ENCODE measurements around the gene KRT34. TPM values are rescaled to one million over a fixed set of nuclear protein-coding genes. Genes with fewer than 3 reads are reported as not detected.
"Not testable (repeated sequence)": the region's sequence is repeated elsewhere in the genome, so short reads cannot be mapped to it uniquely, and the experiment has no call there.

The KRT34 gene
- total and polyA plus RNA-seq, 8 donors, result not detected

DNA sequence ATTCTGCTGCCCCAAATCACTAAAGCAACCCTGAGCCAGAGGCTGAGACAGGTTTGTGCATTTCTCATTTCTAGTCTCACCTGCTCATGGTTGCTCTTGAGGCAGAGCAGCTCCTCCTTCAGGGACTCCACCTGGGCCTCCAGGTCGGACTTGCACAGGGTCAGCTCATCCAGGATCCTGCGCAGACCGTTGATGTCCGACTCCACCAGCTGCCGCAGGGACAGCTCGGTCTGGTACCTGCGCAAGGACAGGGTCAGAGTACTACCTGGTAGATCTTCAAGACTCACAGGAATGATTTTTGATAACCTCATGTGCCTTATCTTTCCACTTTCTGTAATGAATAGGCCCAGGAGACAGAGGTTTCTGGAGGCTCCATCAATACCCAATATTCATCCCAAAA lies 14.2 kb upstream of the KRT34 start:
- no peaks in the 10 kb centered on the region for H3K27me3 ChIP-seq
- no peaks in the 10 kb centered on the region for H3K9me3 ChIP-seq
- no peak overlapping the region for H3K4me3 ChIP-seq
- ATAC-seq, result no peak
- intact Hi-C loops (cut with DNase I), result no loop called here
- 79 to 81% methylated on average over 7 of the region's 7 CpGs for whole genome bisulfite sequencing, 2 donors
- H3K4me1 ChIP-seq, result no peaks in the 10 kb centered on the region
- TF ChIP-seq, protein P1, sequence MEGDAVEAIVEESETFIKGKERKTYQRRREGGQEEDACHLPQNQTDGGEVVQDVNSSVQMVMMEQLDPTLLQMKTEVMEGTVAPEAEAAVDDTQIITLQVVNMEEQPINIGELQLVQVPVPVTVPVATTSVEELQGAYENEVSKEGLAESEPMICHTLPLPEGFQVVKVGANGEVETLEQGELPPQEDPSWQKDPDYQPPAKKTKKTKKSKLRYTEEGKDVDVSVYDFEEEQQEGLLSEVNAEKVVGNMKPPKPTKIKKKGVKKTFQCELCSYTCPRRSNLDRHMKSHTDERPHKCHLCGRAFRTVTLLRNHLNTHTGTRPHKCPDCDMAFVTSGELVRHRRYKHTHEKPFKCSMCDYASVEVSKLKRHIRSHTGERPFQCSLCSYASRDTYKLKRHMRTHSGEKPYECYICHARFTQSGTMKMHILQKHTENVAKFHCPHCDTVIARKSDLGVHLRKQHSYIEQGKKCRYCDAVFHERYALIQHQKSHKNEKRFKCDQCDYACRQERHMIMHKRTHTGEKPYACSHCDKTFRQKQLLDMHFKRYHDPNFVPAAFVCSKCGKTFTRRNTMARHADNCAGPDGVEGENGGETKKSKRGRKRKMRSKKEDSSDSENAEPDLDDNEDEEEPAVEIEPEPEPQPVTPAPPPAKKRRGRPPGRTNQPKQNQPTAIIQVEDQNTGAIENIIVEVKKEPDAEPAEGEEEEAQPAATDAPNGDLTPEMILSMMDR (IDR thresholded peaks at IDR 0.05), result no peak
- H3K27ac ChIP-seq, result no peak overlapping the region
- no peaks in the 10 kb centered on the region for H3K36me3 ChIP-seq
- DNase-seq, result no peak
- no peak for FAIRE-seq

GRCh38 chr17:41395611-41396010 lies 13.5 kb upstream of the KRT34 start:
- DNase-seq (no peak), FAIRE-seq (no peak), ATAC-seq (no peak)
- Histone ChIP-seq H3K27ac (no peak overlapping the region), H3K27me3 (no peaks in the 10 kb centered on the region), H3K36me3 (no peaks in the 10 kb centered on the region), H3K4me1 (no peaks in the 10 kb centered on the region), H3K4me3 (no peak overlapping the region), H3K9me3 (no peaks in the 10 kb centered on the region)
- WGBS, 2 donors, result 66 to 86% methylated on average over 1 of the region's 1 CpG
- TF ChIP-seq, protein P1 (IDR thresholded peaks at IDR 0.05), result no peak
- intact Hi-C loops (cut with DNase I), result no loop called here

GRCh38 chr17:41395044-41395443 lies 12.9 kb upstream of the KRT34 start:
- ATAC-seq; FAIRE-seq; H3K4me3 ChIP-seq; H3K27me3 ChIP-seq; H3K4me1 ChIP-seq; H3K36me3 ChIP-seq; intact Hi-C loops (cut with DNase I); H3K27ac ChIP-seq; H3K9me3 ChIP-seq; DNase-seq: not testable (repeated sequence)
- WGBS, 2 donors, result 64 to 79% methylated on average over 12 of the region's 12 CpGs

DNA sequence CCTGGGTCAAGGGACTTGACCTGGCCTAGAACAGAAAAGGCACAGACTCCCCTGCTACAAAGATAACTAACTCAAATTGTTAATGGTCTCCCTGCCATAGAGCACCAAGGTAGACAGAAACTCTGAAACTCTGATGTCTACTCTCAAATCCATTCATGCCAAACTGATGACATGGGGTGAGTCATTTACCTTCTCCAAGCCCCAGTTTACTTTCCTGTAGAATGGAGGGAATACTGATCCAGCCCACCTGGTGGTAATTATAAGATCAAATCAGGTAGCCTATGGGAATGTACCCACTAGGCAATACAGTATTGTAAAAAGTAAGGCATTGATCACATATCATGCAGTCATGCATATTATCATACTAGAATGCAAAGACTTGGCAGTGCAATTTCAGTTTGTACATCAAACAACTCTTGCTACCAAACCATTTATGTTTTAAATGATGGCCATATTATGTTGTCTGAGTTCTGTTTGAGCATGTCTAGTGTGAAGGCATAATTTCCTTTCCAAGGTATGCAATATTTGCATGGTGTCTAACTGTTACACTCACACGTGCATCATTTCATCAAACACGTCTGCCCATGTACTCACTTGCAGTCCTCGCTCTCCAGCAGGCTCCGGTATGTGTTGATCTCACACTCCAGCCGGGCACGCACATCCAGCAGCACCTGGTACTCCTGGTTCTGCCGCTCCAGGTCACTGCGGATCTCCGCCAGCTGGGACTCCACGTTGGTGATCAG lies 12.3 kb upstream of the KRT34 start:
- WGBS, 2 donors, result 67 to 79% methylated on average over 10 of the region's 10 CpGs
- TF ChIP-seq, protein P1 (IDR thresholded peaks at IDR 0.05), result no peak
- no peaks in the 10 kb centered on the region for H3K9me3 ChIP-seq
- intact Hi-C loops (cut with DNase I), result no loop called here
- no peaks in the 10 kb centered on the region for H3K36me3 ChIP-seq
- no peak overlapping the region for H3K4me3 ChIP-seq
- FAIRE-seq (no peak), ATAC-seq (no peak), DNase-seq (no peak)
- no peaks in the 10 kb centered on the region for H3K4me1 ChIP-seq
- no peak overlapping the region for H3K27ac ChIP-seq
- no peaks in the 10 kb centered on the region for H3K27me3 ChIP-seq

- TF ChIP-seq, protein P1 (IDR thresholded peaks at IDR 0.05), result no peak
- Histone ChIP-seq H3K27me3 (no peaks in the 10 kb centered on the region), H3K9me3 (no peaks in the 10 kb centered on the region), H3K36me3 (no peaks in the 10 kb centered on the region), H3K4me3 (no peak overlapping the region), H3K4me1 (no peaks in the 10 kb centered on the region), H3K27ac (no peak overlapping the region)
- 73 to 76% methylated on average over 10 of the region's 10 CpGs for WGBS, 2 donors
- intact Hi-C loops (cut with DNase I), result no loop called here
- no peak for FAIRE-seq
- DNase-seq, result no peak
- no peak for ATAC-seq
These were observed 11.7 kb upstream of the KRT34 start for GRCh38 chr17:41393826-41394225.
